Esophagus muscularis mucosa (tissue), 4 donors: ENCODE data around the gene FMN1. TPM values are rescaled to one million over a fixed set of nuclear protein-coding genes. Genes with fewer than 3 reads are reported as not detected.

ENCODE experiments used
- DNase-seq: peaks from one replicate; pipeline ENCODE4 v3.0.0-alpha.2; 2017; ENCODE audit errors: extremely low spot score
- H3K27ac ChIP-seq, 4 donors: fragments of 200-600 bp; sonication (generic); replicated peaks in 1 of 4; 1 replicate in 3 of 4; 2 replicates in 1 of 4; pipeline ENCODE4 v1.5.1; 2016 to 2019; ENCODE audit warnings: mild to moderate bottlenecking in 1 of 4
- H3K27me3 ChIP-seq, 4 donors: fragments of 200-600 bp; sonication (generic); one replicate each; pipeline versions ENCODE4 v1.5.1 to v1.6.0; 2016 to 2019
- H3K36me3 ChIP-seq, 4 donors: fragments of 200-600 bp; sonication (generic); one replicate each; pipeline ENCODE4 v1.5.1; 2016 to 2019
- H3K4me1 ChIP-seq, 4 donors: fragments of 200-600 bp; sonication (generic); one replicate each; pipeline ENCODE4 v1.5.1; 2016 to 2019
- H3K4me3 ChIP-seq, 4 donors: fragments of 200-600 bp; sonication (generic); 1 replicate in 2 of 4; 2 replicates in 2 of 4; pipeline ENCODE4 v1.5.1; 2016 to 2019; ENCODE audit warnings: mild to moderate bottlenecking in 4 of 4, moderate library complexity in 1 of 4
- H3K9me3 ChIP-seq, 4 donors: fragments of 200-600 bp; sonication (generic); 1 replicate in 3 of 4; 2 replicates in 1 of 4; pipeline ENCODE4 v1.5.1; 2016 to 2019
- EP300 ChIP-seq: sonication (generic); formaldehyde crosslinking; IDR thresholded peaks from one replicate; pipeline ENCODE4 v1.6.1; 2017; ENCODE audit warnings: antibody characterized with exemption
- POLR2A ChIP-seq: fragments of 450-650 bp; IDR thresholded peaks from one replicate; pipeline ENCODE4 v1.6.1; 2017; ENCODE audit warnings: antibody characterized with exemption, moderate library complexity, mild to moderate bottlenecking, low read depth
- POLR2AphosphoS5 ChIP-seq, 2 donors: sonication (generic); formaldehyde crosslinking; IDR thresholded peaks; one replicate each; pipeline ENCODE4 v1.6.1; 2017; ENCODE audit warnings: antibody characterized with exemption in 2 of 2
- WGBS: methylation state at CpG from one replicate; pipeline ENCODE4 v1.1.5; 2018; 5-methylcytosine and 5-hydroxymethylcytosine counted together
- intact Hi-C: fragments of 100-400 bp; cut with DNase I; formaldehyde crosslinking; loops from one replicate; pipeline ENCODE4 v1.15.1; 2023
- total RNA-seq, 4 donors: library from RNA; depleted of rRNA; stranded (reverse); fragments of >200 nt; gene quantifications; one replicate each; pipeline versions ENCODE4 v1.1.0 to v1.2.1, GENCODE V29; 2016
- TF ChIP-seq, protein P1 (sequence below), 3 experiments: fragments of 200-600 bp in 2 of 3; fragments of 450-650 bp in 1 of 3; sonication (generic) in 2 of 3; IDR thresholded peaks; one replicate each; pipeline ENCODE4 v1.5.1; 2017 to 2019; ENCODE audit warnings: antibody characterized with exemption in 3 of 3, mild to moderate bottlenecking in 2 of 3, moderate library complexity in 1 of 3

The FMN1 gene
- total RNA-seq, 4 donors from 2014 or later = 4.8 to 12.5 (median 8.6) TPM

DNA sequence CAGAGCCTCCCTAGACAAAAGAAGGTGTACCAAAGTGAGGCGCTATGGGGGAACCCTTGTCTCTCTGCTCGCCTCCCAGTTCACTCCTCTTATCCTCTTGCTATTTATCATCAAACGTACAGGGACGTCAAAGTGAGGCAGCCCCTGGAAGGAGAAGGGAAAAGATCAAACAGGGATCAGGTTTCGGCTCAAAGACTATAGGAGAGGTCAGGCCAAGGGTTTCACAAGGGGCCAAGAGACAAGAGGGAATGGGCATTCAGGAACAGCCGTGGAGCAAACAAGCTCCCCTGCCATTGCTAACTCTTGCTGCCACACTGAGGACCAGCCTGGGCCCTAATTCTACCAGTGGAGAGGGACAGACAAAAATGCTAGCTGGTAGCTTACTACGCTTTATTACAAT lies 308.1 kb downstream of the FMN1 start:
- DNase-seq = no peak
- TF ChIP-seq POLR2A (no peak), EP300 (no peak), POLR2AphosphoS5 (IDR thresholded peaks at IDR 0.05) (no peak)
- TF ChIP-seq, protein P1, sequence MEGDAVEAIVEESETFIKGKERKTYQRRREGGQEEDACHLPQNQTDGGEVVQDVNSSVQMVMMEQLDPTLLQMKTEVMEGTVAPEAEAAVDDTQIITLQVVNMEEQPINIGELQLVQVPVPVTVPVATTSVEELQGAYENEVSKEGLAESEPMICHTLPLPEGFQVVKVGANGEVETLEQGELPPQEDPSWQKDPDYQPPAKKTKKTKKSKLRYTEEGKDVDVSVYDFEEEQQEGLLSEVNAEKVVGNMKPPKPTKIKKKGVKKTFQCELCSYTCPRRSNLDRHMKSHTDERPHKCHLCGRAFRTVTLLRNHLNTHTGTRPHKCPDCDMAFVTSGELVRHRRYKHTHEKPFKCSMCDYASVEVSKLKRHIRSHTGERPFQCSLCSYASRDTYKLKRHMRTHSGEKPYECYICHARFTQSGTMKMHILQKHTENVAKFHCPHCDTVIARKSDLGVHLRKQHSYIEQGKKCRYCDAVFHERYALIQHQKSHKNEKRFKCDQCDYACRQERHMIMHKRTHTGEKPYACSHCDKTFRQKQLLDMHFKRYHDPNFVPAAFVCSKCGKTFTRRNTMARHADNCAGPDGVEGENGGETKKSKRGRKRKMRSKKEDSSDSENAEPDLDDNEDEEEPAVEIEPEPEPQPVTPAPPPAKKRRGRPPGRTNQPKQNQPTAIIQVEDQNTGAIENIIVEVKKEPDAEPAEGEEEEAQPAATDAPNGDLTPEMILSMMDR (IDR thresholded peaks at IDR 0.05) = no peak
- peaks cover 4 to 77% (median 60%) of the 10 kb centered on the region in 4 donors for H3K4me1 ChIP-seq
- no peaks in the 10 kb centered on the region for H3K9me3 ChIP-seq
- 79% methylated on average over 7 of the region's 7 CpGs for WGBS
- no peaks in the 10 kb centered on the region for H3K27me3 ChIP-seq
- H3K36me3 ChIP-seq = no peaks in the 10 kb centered on the region
- intact Hi-C loops = no loop called here
- peak overlapping the region in 1 of 4 donors; percentile 14 for H3K4me3 ChIP-seq
- H3K27ac ChIP-seq = peak overlapping the region; percentile 76 to 80 (median 78)

- intact Hi-C loops = no loop called here
- 68% methylated on average over 5 of the region's 5 CpGs for WGBS
- H3K36me3 ChIP-seq = no peaks in the 10 kb centered on the region
- peaks cover 4 to 77% (median 60%) of the 10 kb centered on the region in 4 donors for H3K4me1 ChIP-seq
- H3K27me3 ChIP-seq = no peaks in the 10 kb centered on the region
- no peak for DNase-seq
- peak overlapping the region; percentile 76 to 80 (median 78) for H3K27ac ChIP-seq
- H3K4me3 ChIP-seq = no peak overlapping the region
- TF ChIP-seq POLR2A = no peak
- TF ChIP-seq POLR2AphosphoS5 (IDR thresholded peaks at IDR 0.05) = no peak
- no peak for TF ChIP-seq EP300
- TF ChIP-seq, protein P1 (IDR thresholded peaks at IDR 0.05) = no peak
- no peaks in the 10 kb centered on the region for H3K9me3 ChIP-seq
Observed at GRCh38 chr15:32885713-32886112, 308.8 kb downstream of the FMN1 start.

GRCh38 chr15:32884146-32884545 lies 310.4 kb downstream of the FMN1 start:
- 62% methylated on average over 6 of the region's 6 CpGs for WGBS
- Histone ChIP-seq H3K4me3 (no peak overlapping the region), H3K36me3 (no peaks in the 10 kb centered on the region), H3K4me1 (peaks cover 4 to 87% (median 66%) of the 10 kb centered on the region in 4 donors), H3K9me3 (no peaks in the 10 kb centered on the region), H3K27ac (peak overlapping the region; percentile 76 to 80 (median 78)), H3K27me3 (no peaks in the 10 kb centered on the region)
- no peak for DNase-seq
- intact Hi-C loops = no loop called here
- TF ChIP-seq POLR2A (no peak), EP300 (no peak), POLR2AphosphoS5 (IDR thresholded peaks at IDR 0.05) (no peak)
- TF ChIP-seq, protein P1 (IDR thresholded peaks at IDR 0.05) = no peak

GRCh38 chr15:32882955-32883354 lies 311.6 kb downstream of the FMN1 start:
- TF ChIP-seq, protein P1 (IDR thresholded peaks at IDR 0.05) = no peak
- TF ChIP-seq EP300 = no peak
- TF ChIP-seq POLR2A = no peak
- TF ChIP-seq POLR2AphosphoS5 (IDR thresholded peaks at IDR 0.05) = no peak
- intact Hi-C loops = no loop called here
- Histone ChIP-seq H3K27me3 (no peaks in the 10 kb centered on the region), H3K36me3 (no peaks in the 10 kb centered on the region), H3K4me1 (peaks cover 4 to 86% (median 66%) of the 10 kb centered on the region in 4 donors), H3K27ac (peak overlapping the region in 3 of 4 donors; percentile 27 to 76 (median 32)), H3K9me3 (no peaks in the 10 kb centered on the region), H3K4me3 (no peak overlapping the region)
- no peak for DNase-seq
- 96% methylated on average over 4 of the region's 4 CpGs for WGBS

DNA sequence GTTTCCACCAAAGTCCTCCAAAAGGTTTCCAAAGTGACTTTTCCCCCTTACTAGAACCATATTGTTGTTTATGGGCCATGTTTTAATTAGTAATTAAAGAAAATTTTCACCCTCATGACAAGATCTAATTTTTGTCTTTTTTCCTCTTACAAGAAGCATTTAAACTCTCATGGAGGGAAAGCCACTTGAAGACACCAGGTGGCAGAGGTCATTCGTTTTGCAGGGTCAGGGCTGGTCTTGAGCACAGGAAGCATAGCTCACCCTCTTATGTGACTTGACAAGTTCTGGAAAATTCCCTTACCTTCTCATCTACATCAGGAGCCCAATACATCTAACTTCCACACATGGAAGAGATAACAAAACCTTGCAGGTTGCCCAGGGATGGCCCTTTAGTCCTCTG lies 313.0 kb downstream of the FMN1 start:
- no peak overlapping the region for H3K27ac ChIP-seq
- no peaks in the 10 kb centered on the region for H3K27me3 ChIP-seq
- TF ChIP-seq POLR2AphosphoS5 (IDR thresholded peaks at IDR 0.05) (no peak), POLR2A (no peak), EP300 (no peak)
- TF ChIP-seq, protein P1 (IDR thresholded peaks at IDR 0.05) = no peak
- no peak for DNase-seq
- no peaks in the 10 kb centered on the region for H3K36me3 ChIP-seq
- WGBS = 100% methylated on average over 1 of the region's 1 CpG
- intact Hi-C loops = no loop called here
- no peaks in the 10 kb centered on the region for H3K9me3 ChIP-seq
- H3K4me1 ChIP-seq = peaks cover 4 to 85% (median 65%) of the 10 kb centered on the region in 4 donors
- no peak overlapping the region for H3K4me3 ChIP-seq
